ENCODE data around the gene GAST.
"Not testable (repeated sequence)": the region's sequence is repeated elsewhere in the genome, so short reads cannot be mapped to it uniquely, and the experiment has no call there.

The GAST gene

GRCh38 chr17:41690497-41690896 is 21.6 kb upstream of the GAST start:
- DNase-seq = no peak
- H3K4me3 Mint-ChIP-seq = peak overlapping the region; percentile 97
- H3K9me3 Mint-ChIP-seq = no peaks in the 10 kb centered on the region
- H3K27ac Mint-ChIP-seq = peak overlapping the region; percentile 99
- H3K27me3 Mint-ChIP-seq = no peaks in the 10 kb centered on the region
- H3K36me3 Mint-ChIP-seq (ENCODE audit: low read depth) = peaks cover 67% of the 10 kb centered on the region
- peaks cover 36% of the 10 kb centered on the region for H3K4me1 Mint-ChIP-seq (ENCODE audit: low read depth)

GRCh38 chr17:41691031-41691777 is 20.9 kb upstream of the GAST start:
- DNase-seq = no peak
- no peaks in the 10 kb centered on the region for H3K27me3 Mint-ChIP-seq
- peaks cover 70% of the 10 kb centered on the region for H3K36me3 Mint-ChIP-seq (ENCODE audit: low read depth)
- H3K4me1 Mint-ChIP-seq (ENCODE audit: low read depth) = peaks cover 40% of the 10 kb centered on the region
- no peaks in the 10 kb centered on the region for H3K9me3 Mint-ChIP-seq
- peak overlapping the region; percentile 99 for H3K27ac Mint-ChIP-seq
- peak overlapping the region; percentile 97 for H3K4me3 Mint-ChIP-seq

GRCh38 chr17:41692722-41693521 is 19.2 kb upstream of the GAST start:
- Mint-ChIP-seq H3K9me3 (no peaks in the 10 kb centered on the region), H3K4me3 (peak overlapping the region; percentile 30), H3K27ac (peak overlapping the region; percentile 83), H3K27me3 (no peaks in the 10 kb centered on the region), H3K4me1 (ENCODE audit: low read depth) (peaks cover 35% of the 10 kb centered on the region), H3K36me3 (ENCODE audit: low read depth) (peaks cover 70% of the 10 kb centered on the region)
- no peak for DNase-seq

- Mint-ChIP-seq H3K27ac (peak overlapping the region; percentile 83), H3K36me3 (ENCODE audit: low read depth) (peaks cover 51% of the 10 kb centered on the region), H3K4me3 (no peak overlapping the region), H3K9me3 (no peaks in the 10 kb centered on the region), H3K27me3 (no peaks in the 10 kb centered on the region), H3K4me1 (ENCODE audit: low read depth) (peaks cover 26% of the 10 kb centered on the region)
- DNase-seq = no peak
Measured at GRCh38 chr17:41695134-41695661, 16.9 kb upstream of the GAST start.

- Mint-ChIP-seq H3K4me3 (no peak overlapping the region), H3K9me3 (no peaks in the 10 kb centered on the region), H3K27ac (peak overlapping the region; percentile 57), H3K27me3 (no peaks in the 10 kb centered on the region), H3K4me1 (ENCODE audit: low read depth) (peaks cover 23% of the 10 kb centered on the region), H3K36me3 (ENCODE audit: low read depth) (peaks cover 42% of the 10 kb centered on the region)
- DNase-seq = peak; percentile 65
Measured at GRCh38 chr17:41695954-41696757, 16.0 kb upstream of the GAST start.

GRCh38 chr17:41697122-41697962 is 14.8 kb upstream of the GAST start:
- Mint-ChIP-seq H3K27ac (no peak overlapping the region), H3K4me3 (no peak overlapping the region), H3K27me3 (no peaks in the 10 kb centered on the region), H3K9me3 (no peaks in the 10 kb centered on the region), H3K36me3 (ENCODE audit: low read depth) (peaks cover 30% of the 10 kb centered on the region), H3K4me1 (ENCODE audit: low read depth) (peaks cover 15% of the 10 kb centered on the region)
- DNase-seq = no peak

- not testable (repeated sequence) for H3K4me3 Mint-ChIP-seq; H3K27me3 Mint-ChIP-seq; H3K4me1 Mint-ChIP-seq (ENCODE audit: low read depth); H3K27ac Mint-ChIP-seq; H3K9me3 Mint-ChIP-seq; H3K36me3 Mint-ChIP-seq (ENCODE audit: low read depth); DNase-seq
Measured at GRCh38 chr17:41700843-41701242, 11.3 kb upstream of the GAST start.

GRCh38 chr17:41702712-41703111 is 9.4 kb upstream of the GAST start:
- Mint-ChIP-seq H3K4me1 (ENCODE audit: low read depth) (peaks cover 4% of the 10 kb centered on the region), H3K27ac (no peak overlapping the region), H3K4me3 (no peak overlapping the region), H3K27me3 (no peaks in the 10 kb centered on the region), H3K9me3 (no peaks in the 10 kb centered on the region), H3K36me3 (ENCODE audit: low read depth) (no peaks in the 10 kb centered on the region)
- DNase-seq = no peak

GRCh38 chr17:41705271-41705991 is 6.7 kb upstream of the GAST start:
- Mint-ChIP-seq H3K27ac (no peak overlapping the region), H3K9me3 (no peaks in the 10 kb centered on the region), H3K4me1 (ENCODE audit: low read depth) (peaks cover 5% of the 10 kb centered on the region), H3K4me3 (no peak overlapping the region), H3K36me3 (ENCODE audit: low read depth) (no peaks in the 10 kb centered on the region), H3K27me3 (peaks cover under 1% of the 10 kb centered on the region)
- DNase-seq = no peak

GRCh38 chr17:41707803-41708669 is 4.1 kb upstream of the GAST start:
- H3K27ac Mint-ChIP-seq = no peak overlapping the region
- no peaks in the 10 kb centered on the region for H3K36me3 Mint-ChIP-seq (ENCODE audit: low read depth)
- H3K4me1 Mint-ChIP-seq (ENCODE audit: low read depth) = peaks cover 6% of the 10 kb centered on the region
- no peak for DNase-seq
- peaks cover 5% of the 10 kb centered on the region for H3K27me3 Mint-ChIP-seq
- no peak overlapping the region for H3K4me3 Mint-ChIP-seq
- no peaks in the 10 kb centered on the region for H3K9me3 Mint-ChIP-seq

- Mint-ChIP-seq H3K4me3 (no peak overlapping the region), H3K27ac (no peak overlapping the region), H3K9me3 (no peaks in the 10 kb centered on the region), H3K36me3 (ENCODE audit: low read depth) (no peaks in the 10 kb centered on the region), H3K4me1 (ENCODE audit: low read depth) (peaks cover 6% of the 10 kb centered on the region), H3K27me3 (peaks cover 5% of the 10 kb centered on the region)
- DNase-seq = no peak
Measured at GRCh38 chr17:41710472-41711090, 1.6 kb upstream of the GAST start.

All from activated T-cell treated with anti-CD3 and anti-CD28 coated beads, Interleukin-2, amount 50 U/mL, for 24 hours (primary cell).